TTC549 (cell line): ENCODE results near the gene FANCB.

ENCODE experiments used
- FAIRE-seq: peaks from 2 replicates; lab custom pipeline; 2012; peaks lifted over from hg19 to GRCh38; lab: Jason Lieb, UNC

FANCB gene

DNA sequence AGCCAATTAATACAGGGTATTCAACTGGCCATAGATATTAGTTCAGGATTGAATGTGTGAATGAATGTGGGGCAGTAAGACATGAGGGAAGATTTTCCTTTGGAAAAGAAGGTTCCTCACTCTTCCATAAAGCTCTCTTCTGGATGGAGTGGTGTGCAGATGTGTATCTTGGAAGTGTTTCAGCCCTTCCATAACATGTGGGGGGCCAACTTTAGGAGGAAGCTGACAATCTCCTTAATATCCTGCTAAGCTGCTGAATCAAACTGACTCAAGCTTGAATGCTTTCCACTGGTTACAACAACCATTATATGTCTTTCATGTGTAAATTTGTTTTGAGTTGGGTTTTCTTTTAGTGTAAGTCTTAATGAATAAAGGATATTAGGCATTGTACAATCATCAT lies 40.3 kb downstream of the FANCB start:
- no peak for FAIRE-seq

DNA sequence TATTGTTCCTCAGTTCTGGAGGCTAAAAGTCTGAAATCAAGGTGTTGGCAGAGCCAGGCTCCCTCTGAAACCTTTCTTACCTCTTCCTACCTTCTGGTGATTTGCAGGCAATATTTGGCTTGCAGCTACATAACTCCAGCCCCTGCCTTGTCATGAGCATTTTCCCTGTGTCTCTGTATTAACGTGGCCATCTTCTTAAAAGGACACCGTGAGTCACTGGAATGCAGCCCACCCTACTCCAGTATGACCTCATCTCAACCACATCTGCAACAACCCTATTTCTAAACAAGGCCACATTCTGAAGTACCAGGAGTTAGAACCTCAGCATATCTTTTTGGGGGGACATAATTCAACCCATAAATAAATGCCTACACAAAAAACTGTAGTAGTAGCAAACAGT lies 40.7 kb downstream of the FANCB start:
- FAIRE-seq: no peak

DNA sequence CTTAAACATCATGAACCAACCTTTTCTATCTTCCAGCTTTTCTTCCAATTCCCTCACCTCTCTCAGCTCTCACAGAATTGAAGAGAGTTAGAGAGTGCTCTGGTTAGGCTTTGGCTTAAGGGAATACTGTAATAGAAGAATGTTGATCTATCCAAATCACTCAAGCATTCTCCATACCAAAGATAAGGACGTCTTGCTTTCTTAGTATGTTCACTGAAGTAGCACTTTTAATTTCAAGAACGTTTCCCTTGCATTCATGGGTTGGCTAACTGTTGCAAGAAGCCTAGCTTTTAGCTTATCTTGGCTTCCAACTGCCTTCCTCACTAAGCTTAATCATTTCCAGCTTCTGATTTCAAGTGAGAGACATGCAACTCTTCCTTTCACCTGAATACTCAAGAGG lies 43.2 kb downstream of the FANCB start:
- FAIRE-seq: no peak

DNA sequence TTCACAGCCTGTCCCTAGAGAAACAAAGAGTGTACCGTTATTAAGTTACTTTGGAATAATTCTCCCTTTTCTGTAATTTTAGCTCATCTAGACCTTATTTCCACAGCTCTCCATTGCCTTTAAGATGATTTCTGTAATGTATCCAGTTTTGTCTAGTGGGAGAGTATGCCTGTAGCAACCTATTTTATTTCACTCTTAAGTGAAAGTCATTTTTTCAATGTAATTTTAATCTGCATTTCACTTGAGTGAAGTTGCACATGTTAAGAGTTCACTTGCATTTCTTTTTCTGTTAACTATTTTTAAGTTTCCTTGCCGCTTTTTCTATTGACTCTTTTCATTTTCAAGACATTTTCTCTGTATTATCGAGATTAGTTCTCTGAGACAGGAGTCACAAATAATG lies 46.5 kb downstream of the FANCB start:
- no peak for FAIRE-seq

DNA sequence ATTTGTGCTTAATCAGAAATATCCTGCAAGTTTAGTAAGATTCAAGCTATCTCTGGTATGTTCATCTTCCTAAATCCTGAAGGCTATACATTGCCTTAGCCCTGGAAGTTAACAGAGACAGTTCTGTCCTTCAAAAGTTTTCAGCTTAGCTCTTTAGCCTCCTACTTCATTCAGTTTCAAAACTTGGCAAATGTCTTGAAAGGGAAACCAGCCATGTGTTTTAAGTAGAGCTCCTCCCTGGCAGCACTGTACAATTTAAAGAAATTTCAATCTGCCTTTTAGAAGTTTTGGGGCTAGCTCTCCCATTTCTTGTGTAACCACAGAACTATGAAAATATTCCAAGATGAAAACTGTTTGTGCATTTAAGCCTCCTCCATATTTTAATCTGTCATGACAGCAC lies 47.0 kb downstream of the FANCB start:
- no peak for FAIRE-seq

DNA sequence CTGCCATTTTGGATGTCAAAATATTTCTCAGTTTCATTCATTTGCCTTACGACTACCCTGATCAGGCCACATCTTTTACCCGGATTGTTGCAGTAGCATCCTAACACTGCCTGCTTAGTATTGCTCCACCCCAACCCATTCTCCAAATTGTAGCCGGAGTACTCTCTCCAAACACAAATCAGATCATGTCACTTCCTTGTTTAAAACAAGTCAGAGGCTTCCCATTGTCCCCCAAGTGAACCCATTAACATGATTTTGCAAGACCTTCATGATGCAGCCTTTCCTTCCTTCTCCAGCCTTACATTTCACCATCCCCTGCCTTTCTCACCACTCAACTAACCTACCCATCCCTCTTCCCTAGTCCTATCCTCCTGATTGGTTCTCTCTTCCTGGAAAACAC lies 53.1 kb downstream of the FANCB start:
- no peak for FAIRE-seq

DNA sequence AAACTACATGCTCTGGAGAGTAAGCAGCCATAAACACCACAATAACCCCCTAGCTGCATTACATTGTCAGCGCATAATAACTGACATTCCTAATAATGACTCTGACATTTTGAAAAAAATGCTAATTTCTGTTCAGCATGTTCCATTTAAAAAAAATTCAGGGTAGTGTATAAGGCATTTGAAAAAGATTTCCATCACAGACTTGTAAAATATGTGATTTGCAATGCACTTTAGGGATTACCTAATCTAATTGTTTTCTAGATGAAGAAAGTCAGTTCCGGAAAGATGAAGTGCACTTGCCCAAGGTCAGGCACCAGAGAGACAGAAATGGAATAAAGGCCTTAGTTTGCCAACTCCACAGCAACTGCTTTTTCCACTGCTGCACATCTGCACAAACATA lies 55.3 kb downstream of the FANCB start:
- FAIRE-seq: no peak

DNA sequence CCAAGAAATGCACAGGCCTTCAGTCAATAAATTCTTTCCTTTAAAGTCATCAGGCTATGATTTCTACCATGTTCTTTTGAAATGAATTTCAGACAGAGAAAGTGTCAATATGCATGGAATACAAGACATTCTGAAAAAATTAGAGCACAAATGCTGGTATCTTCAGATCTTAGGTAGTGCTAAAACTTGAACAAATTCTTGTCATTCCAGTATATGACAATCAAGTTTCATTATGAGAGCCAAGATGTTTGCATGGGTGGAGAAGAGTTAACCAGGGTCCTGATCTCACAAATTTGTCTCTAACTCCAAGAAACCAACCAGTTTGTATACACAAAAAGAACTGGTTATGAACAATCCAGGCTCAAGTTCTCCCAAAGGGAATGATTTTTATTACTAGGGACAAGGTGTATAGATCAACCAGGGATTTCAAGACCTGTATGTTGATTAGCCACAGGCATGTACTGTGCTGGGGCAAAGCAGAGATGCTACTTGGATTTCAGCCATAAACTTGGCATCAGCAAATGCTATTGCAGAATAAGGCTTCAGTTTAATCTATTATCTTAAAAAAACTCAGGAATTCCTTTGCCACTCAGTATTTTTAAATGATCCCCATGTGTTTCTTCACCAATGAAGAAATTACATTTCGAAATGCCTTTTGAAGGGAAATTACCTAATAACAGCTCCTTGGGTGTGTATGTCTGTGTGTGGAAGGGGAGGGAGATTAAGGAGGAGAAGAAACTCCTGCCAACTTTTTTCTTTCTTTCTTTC lies 69.7 kb downstream of the FANCB start:
- FAIRE-seq: no peak

DNA sequence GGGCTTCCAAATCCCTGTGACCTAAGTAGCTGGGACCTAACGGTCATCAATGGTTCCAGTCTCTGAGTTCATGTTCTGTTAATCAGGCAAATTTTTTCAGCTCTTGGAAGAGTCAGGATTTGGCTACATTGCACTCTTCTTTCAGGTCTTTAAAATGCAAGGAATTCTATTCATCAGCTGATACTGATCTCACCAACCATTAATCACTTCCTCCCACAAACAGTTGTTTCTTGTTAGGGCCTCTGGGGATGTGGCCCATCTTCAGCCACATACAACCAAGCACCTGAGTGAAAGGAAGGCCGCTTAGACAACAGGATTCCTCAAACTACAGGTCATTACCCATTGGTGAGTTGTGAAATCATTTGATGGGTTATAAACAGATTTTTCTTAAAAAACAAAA lies 71.7 kb downstream of the FANCB start:
- no peak for FAIRE-seq

DNA sequence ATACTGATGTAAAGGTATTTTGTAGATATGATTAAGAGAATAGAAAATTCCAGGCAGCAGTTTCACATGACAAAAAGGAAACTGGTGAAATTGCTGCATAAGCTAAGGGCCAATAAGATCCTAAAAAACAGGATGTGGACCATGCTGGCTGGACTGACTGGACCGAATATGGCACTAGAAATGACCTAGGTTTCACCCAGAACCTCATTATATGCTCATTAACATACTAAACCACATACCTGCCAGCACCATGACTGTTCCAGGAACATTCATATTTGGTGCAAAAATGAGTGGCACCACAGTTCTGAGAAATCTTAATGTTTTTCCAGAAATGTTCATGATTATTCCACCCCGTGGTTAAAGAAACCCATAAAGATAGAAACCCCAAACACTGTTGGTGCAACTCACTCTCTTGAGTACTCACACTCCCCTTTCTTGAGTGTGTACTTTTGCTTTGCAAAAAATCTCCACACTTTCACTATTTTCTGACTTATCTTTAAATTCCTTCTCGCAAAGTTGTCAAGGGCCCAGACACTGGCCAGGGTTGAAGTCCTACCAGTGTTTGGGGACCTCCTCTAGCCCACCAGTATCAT lies 74.0 kb downstream of the FANCB start:
- no peak for FAIRE-seq
